Neural progenitor cell (in vitro differentiated cells): Measurements from ENCODE around the gene ZNF214. TPM values are rescaled to one million over a fixed set of nuclear protein-coding genes. Genes with fewer than 3 reads are reported as not detected.

ENCODE experiments used
- DNase-seq: peaks from one replicate; pipeline ENCODE4 v3.0.0-alpha.2; 2016; ENCODE audit warnings: low spot score
- H2AFZ ChIP-seq: fragments of 200-600 bp; sonication (generic); replicated peaks from 2 replicates; pipeline ENCODE4 v1.6.1; 2016; ENCODE audit warnings: antibody characterized with exemption
- H3F3A ChIP-seq: fragments of 200-600 bp; sonication (generic); 2 replicates; pipeline ENCODE4 v1.6.1; 2016; ENCODE audit warnings: antibody characterized with exemption, low read depth
- H3K27ac ChIP-seq: fragments of 200-600 bp; sonication (generic); 2 replicates; pipeline ENCODE4 v1.5.1; 2016; ENCODE audit warnings: mild to moderate bottlenecking
- H3K27me3 ChIP-seq: fragments of 200-600 bp; sonication (generic); 2 replicates; pipeline ENCODE4 v1.6.1; 2016; ENCODE audit warnings: mild to moderate bottlenecking, moderate library complexity
- H3K36me3 ChIP-seq: fragments of 200-600 bp; sonication (generic); 2 replicates; pipeline ENCODE4 v1.5.1; 2016
- H3K4me1 ChIP-seq: fragments of 200-600 bp; sonication (generic); 2 replicates; pipeline ENCODE4 v1.6.1; 2016; ENCODE audit warnings: mixed run types
- H3K4me2 ChIP-seq: fragments of 200-600 bp; sonication (generic); 2 replicates; pipeline ENCODE4 v1.6.1; 2016
- H3K4me3 ChIP-seq: fragments of 200-600 bp; sonication (generic); 2 replicates; pipeline ENCODE4 v1.5.1; 2016
- H3K79me2 ChIP-seq: fragments of 200-600 bp; sonication (generic); 2 replicates; pipeline ENCODE4 v1.6.1; 2016; ENCODE audit warnings: low read depth
- H3K9ac ChIP-seq: fragments of 200-600 bp; sonication (generic); 2 replicates; pipeline ENCODE4 v1.6.1; 2016
- H3K9me3 ChIP-seq: fragments of 200-600 bp; sonication (generic); 2 replicates; pipeline ENCODE4 v1.5.1; 2016; ENCODE audit warnings: low read depth
- H4K20me1 ChIP-seq: fragments of 200-600 bp; sonication (generic); 2 replicates; pipeline ENCODE4 v1.6.1; 2016; ENCODE audit warnings: low read depth
- H3K27ac Mint-ChIP-seq: 3 replicates; pipeline ENCODE4 v1.8.0; 2021; ENCODE audit warnings: mixed read lengths
- H3K27me3 Mint-ChIP-seq: 2 replicates; pipeline ENCODE4 v1.8.0; 2022; ENCODE audit warnings: low read depth, mild to moderate bottlenecking, inconsistent platforms, moderate library complexity, mixed read lengths; ENCODE audit not compliant: insufficient read depth
- H3K36me3 Mint-ChIP-seq: 3 replicates; pipeline ENCODE4 v1.8.0; 2021; ENCODE audit warnings: mixed read lengths
- H3K4me1 Mint-ChIP-seq: 3 replicates; pipeline ENCODE4 v1.8.0; 2021; ENCODE audit warnings: mixed read lengths
- H3K4me3 Mint-ChIP-seq: 3 replicates; pipeline ENCODE4 v1.8.0; 2021; ENCODE audit warnings: mild to moderate bottlenecking, moderate library complexity, mixed read lengths
- H3K9me3 Mint-ChIP-seq: 3 replicates; pipeline ENCODE4 v1.8.0; 2020; ENCODE audit warnings: mixed read lengths
- CTCF ChIP-seq: fragments of 200-600 bp; sonication (generic); IDR thresholded peaks from 2 replicates; pipeline ENCODE4 v1.5.1; 2017; ENCODE audit warnings: antibody characterized with exemption, mild to moderate bottlenecking
- EZH2 ChIP-seq: fragments of 200-600 bp; sonication (generic); IDR thresholded peaks from 2 replicates; pipeline ENCODE4 v1.6.1; 2017; ENCODE audit warnings: antibody characterized with exemption, mild to moderate bottlenecking, moderate library complexity
- EZH2phosphoT487 ChIP-seq: fragments of 200-600 bp; sonication (generic); IDR thresholded peaks from 2 replicates; pipeline ENCODE4 v1.6.1; 2017; ENCODE audit warnings: antibody characterized with exemption
- total RNA-seq: library from RNA; depleted of rRNA; stranded (reverse); fragments of >200 nt; gene quantifications from 2 replicates; pipeline ENCODE4 v1.2.3, GENCODE V29; 2015; ENCODE audit warnings: low replicate concordance

The ZNF214 gene
- 13.2 and 19.6 TPM in 2 replicates for total RNA-seq

GRCh38 chr11:7020183-7020917 lies at the start of gene ZNF214, which contains the start of gene NLRP14:
ZNF214 (minus strand) TSS chr11:7020346; CDS start chr11:7002835, 17,511 bp downstream.
NLRP14 (plus strand) TSS chr11:7020479; CDS start chr11:7038587, 18,108 bp downstream.
- H3K27ac ChIP-seq: no peak within 1 kb of the TSS
- H3K9me3 ChIP-seq: no peaks in the 10 kb centered on the region
- Mint-ChIP-seq H3K27me3 (no peaks in the 10 kb centered on the region), H3K9me3 (no peaks in the 10 kb centered on the region), H3K4me3 (peak within 1 kb of the TSS; percentile 99), H3K36me3 (peaks cover 10% of the 10 kb centered on the region), H3K4me1 (peaks cover 20% of the 10 kb centered on the region), H3K27ac (peak within 1 kb of the TSS; percentile 99)
- H3K4me1 ChIP-seq: peaks cover 10% of the 10 kb centered on the region
- H3F3A ChIP-seq: peaks cover 8% of the 10 kb centered on the region
- TF ChIP-seq CTCF: no peak
- TF ChIP-seq EZH2: no peak
- TF ChIP-seq EZH2phosphoT487: no peak
- peak; percentile 98 for DNase-seq
- H3K4me2 ChIP-seq: peak within 1 kb of the TSS; percentile 80
- H3K27me3 ChIP-seq: peaks cover 17% of the 10 kb centered on the region
- H4K20me1 ChIP-seq: no peaks in the 10 kb centered on the region
- H3K4me3 ChIP-seq: peak within 1 kb of the TSS; percentile 73
- H3K9ac ChIP-seq: peak within 1 kb of the TSS; percentile 16
- H2AFZ ChIP-seq: peak within 1 kb of the TSS; percentile 98
- peaks cover 3% of the 10 kb centered on the region for H3K79me2 ChIP-seq
- no peaks in the 10 kb centered on the region for H3K36me3 ChIP-seq

DNA sequence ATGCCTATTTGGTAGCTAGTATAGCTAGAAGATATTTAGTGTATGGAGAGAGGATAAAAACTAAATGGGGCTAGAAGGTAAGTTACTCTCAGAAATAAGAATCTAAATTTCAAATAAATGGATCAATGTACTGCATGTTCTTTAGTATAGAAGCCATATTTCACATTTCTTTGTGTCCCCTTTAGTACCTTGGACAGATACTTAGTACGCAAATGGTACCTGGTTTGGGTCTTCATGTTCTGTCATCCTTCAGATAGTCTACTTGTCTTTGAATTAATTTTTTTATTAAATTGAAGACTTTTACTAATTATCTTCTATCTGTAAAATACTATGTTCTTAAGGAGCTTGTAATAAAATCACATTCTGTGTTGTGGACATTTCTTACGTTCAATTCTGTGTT lies 42.4 kb upstream of the ZNF214 start:
- peaks cover 5% of the 10 kb centered on the region for H3K4me1 ChIP-seq
- H3K9ac ChIP-seq: no peak overlapping the region
- no peak overlapping the region for H3K4me3 ChIP-seq
- H3K79me2 ChIP-seq: no peaks in the 10 kb centered on the region
- no peak for DNase-seq
- H3K27me3 ChIP-seq: no peaks in the 10 kb centered on the region
- no peak overlapping the region for H3K4me2 ChIP-seq
- Mint-ChIP-seq H3K36me3 (no peaks in the 10 kb centered on the region), H3K27ac (no peak overlapping the region), H3K4me3 (no peak overlapping the region), H3K4me1 (no peaks in the 10 kb centered on the region), H3K9me3 (no peaks in the 10 kb centered on the region), H3K27me3 (no peaks in the 10 kb centered on the region)
- no peak overlapping the region for H3K27ac ChIP-seq
- no peaks in the 10 kb centered on the region for H4K20me1 ChIP-seq
- no peak overlapping the region for H2AFZ ChIP-seq
- no peaks in the 10 kb centered on the region for H3K36me3 ChIP-seq
- no peaks in the 10 kb centered on the region for H3F3A ChIP-seq
- no peak for TF ChIP-seq CTCF
- no peak for TF ChIP-seq EZH2
- no peak for TF ChIP-seq EZH2phosphoT487
- H3K9me3 ChIP-seq: no peaks in the 10 kb centered on the region

DNA sequence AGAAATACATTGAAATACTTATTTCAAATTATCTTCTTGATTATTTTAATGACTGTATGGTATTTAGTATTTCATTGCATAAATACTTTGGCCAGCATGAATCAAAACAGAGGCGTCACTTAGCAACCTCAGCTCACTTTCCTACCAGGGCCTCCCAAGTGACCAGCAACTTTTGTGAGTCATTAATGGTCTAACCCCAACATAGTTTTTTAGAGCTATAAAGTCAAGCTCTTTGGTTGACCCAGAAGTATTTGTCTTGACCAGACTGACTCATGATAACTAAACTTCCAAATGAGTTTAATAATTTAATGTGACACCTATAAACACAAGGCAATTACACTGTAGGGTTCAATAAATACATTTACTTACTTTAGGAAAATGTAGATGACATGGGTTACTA lies 40.7 kb upstream of the ZNF214 start:
- no peak overlapping the region for H3K4me3 Mint-ChIP-seq

More for the DNA sequence above, 40.7 kb upstream of the ZNF214 start:
- Mint-ChIP-seq H3K9me3 (no peaks in the 10 kb centered on the region), H3K27ac (no peak overlapping the region), H3K4me1 (no peaks in the 10 kb centered on the region), H3K36me3 (no peaks in the 10 kb centered on the region), H3K27me3 (no peaks in the 10 kb centered on the region)
- Histone ChIP-seq H3K9me3 (no peaks in the 10 kb centered on the region), H4K20me1 (no peaks in the 10 kb centered on the region), H3F3A (no peaks in the 10 kb centered on the region), H2AFZ (no peak overlapping the region), H3K9ac (no peak overlapping the region), H3K27ac (no peak overlapping the region), H3K4me3 (no peak overlapping the region), H3K36me3 (no peaks in the 10 kb centered on the region), H3K4me1 (peaks cover 5% of the 10 kb centered on the region), H3K79me2 (no peaks in the 10 kb centered on the region), H3K27me3 (no peaks in the 10 kb centered on the region), H3K4me2 (no peak overlapping the region)
- no peak for DNase-seq
- TF ChIP-seq EZH2phosphoT487 (no peak), EZH2 (no peak), CTCF (no peak)
